OCI-LY1 (cell line): ENCODE results near the gene LCE1B.

Experiments used
- H2AFZ ChIP-seq: fragments of 200-600 bp; sonication (generic), shearing (Covaris generic); 2 replicates; pipeline ENCODE4 v1.6.0; 2014; ENCODE audit warnings: antibody characterized with exemption, mild to moderate bottlenecking, low read length
- H3F3A ChIP-seq: fragments of 200-600 bp; sonication (generic), shearing (Covaris generic); 2 replicates; pipeline ENCODE4 v1.6.0; 2014; ENCODE audit warnings: mild to moderate bottlenecking, antibody characterized with exemption, low read length, moderate library complexity; ENCODE audit not compliant: insufficient read depth
- H3K27ac ChIP-seq: fragments of 200-600 bp; sonication (generic); 2 replicates; pipeline ENCODE4 v1.5.1; 2014; ENCODE audit warnings: low read length, mixed run types, mild to moderate bottlenecking, low read depth; ENCODE audit not compliant: poor library complexity, severe bottlenecking
- H3K27me3 ChIP-seq: fragments of 200-600 bp; sonication (generic); 2 replicates; pipeline ENCODE4 v1.6.0; 2014; ENCODE audit warnings: antibody characterized with exemption, mild to moderate bottlenecking, low read length, moderate library complexity; ENCODE audit not compliant: insufficient read depth
- H3K36me3 ChIP-seq: fragments of 200-600 bp; sonication (generic); 2 replicates; pipeline ENCODE4 v1.6.1; 2014; ENCODE audit warnings: mild to moderate bottlenecking, antibody characterized with exemption, low read length, moderate library complexity, mixed read lengths; ENCODE audit not compliant: insufficient read depth
- H3K4me1 ChIP-seq: fragments of 200-600 bp; sonication (generic); 2 replicates; pipeline ENCODE4 v1.5.1; 2014; ENCODE audit warnings: mild to moderate bottlenecking, low read length, moderate library complexity; ENCODE audit not compliant: insufficient read depth, severe bottlenecking
- H3K4me2 ChIP-seq: fragments of 200-600 bp; sonication (generic), shearing (Covaris generic); 2 replicates; pipeline ENCODE4 v1.6.1; 2014; ENCODE audit warnings: low read length
- H3K4me3 ChIP-seq: fragments of 200-600 bp; sonication (generic); 2 replicates; pipeline ENCODE4 v1.5.1; 2014; ENCODE audit warnings: low read length, low read depth, mild to moderate bottlenecking, mixed read lengths; ENCODE audit not compliant: poor library complexity, severe bottlenecking
- H3K79me2 ChIP-seq: fragments of 200-600 bp; shearing (Covaris generic); 2 replicates; pipeline ENCODE4 v1.6.1; 2016; ENCODE audit warnings: mixed run types, low read length, mixed read lengths; ENCODE audit not compliant: insufficient read depth
- H3K9ac ChIP-seq: fragments of 200-600 bp; sonication (generic), shearing (Covaris generic); 2 replicates; pipeline ENCODE4 v1.6.1; 2014; ENCODE audit warnings: mild to moderate bottlenecking, low read length, mixed read lengths
- H3K9me2 ChIP-seq: fragments of 200-600 bp; sonication (generic), shearing (Covaris generic); 2 replicates; pipeline ENCODE4 v1.6.1; 2014; ENCODE audit warnings: low read depth, mild to moderate bottlenecking, low read length, mixed read lengths
- H3K9me3 ChIP-seq: fragments of 200-600 bp; shearing (Covaris generic); 2 replicates; pipeline ENCODE4 v1.6.1; 2014; ENCODE audit warnings: low read length, mixed read lengths
- H4K20me1 ChIP-seq: fragments of 200-600 bp; sonication (generic), shearing (Covaris generic); 2 replicates; pipeline ENCODE4 v1.6.0; 2016; ENCODE audit warnings: mild to moderate bottlenecking, low read length; ENCODE audit not compliant: insufficient read depth
- CTCF ChIP-seq: fragments of 200-600 bp; sonication (generic), shearing (Covaris generic); IDR thresholded peaks from 2 replicates; pipeline ENCODE4 v1.5.1; 2017; ENCODE audit warnings: mild to moderate bottlenecking, antibody characterized with exemption, low read length, moderate library complexity, mixed read lengths
- EZH2 ChIP-seq: fragments of 200-600 bp; sonication (generic), shearing (Covaris generic); IDR thresholded peaks from 2 replicates; pipeline ENCODE4 v1.8.0; 2017; ENCODE audit warnings: borderline replicate concordance, mixed run types, mild to moderate bottlenecking, antibody characterized with exemption, low read length, moderate library complexity, mixed read lengths

Gene LCE1B

GRCh38 chr1:152783095-152783494, 28.7 kb upstream of the LCE1B start:
- Histone ChIP-seq H3K4me1 (no peaks in the 10 kb centered on the region), H3K4me2 (no peak overlapping the region), H3F3A (no peaks in the 10 kb centered on the region), H3K9ac (no peak overlapping the region), H4K20me1 (no peaks in the 10 kb centered on the region), H2AFZ (no peak overlapping the region), H3K36me3 (no peaks in the 10 kb centered on the region), H3K4me3 (no peak overlapping the region), H3K79me2 (no peaks in the 10 kb centered on the region), H3K27me3 (no peaks in the 10 kb centered on the region), H3K27ac (no peak overlapping the region), H3K9me3 (no peaks in the 10 kb centered on the region), H3K9me2 (no peaks in the 10 kb centered on the region)
- TF ChIP-seq CTCF (no peak), EZH2 (no peak)

- Histone ChIP-seq H3K9me3 (no peaks in the 10 kb centered on the region), H3K79me2 (no peaks in the 10 kb centered on the region), H3K9me2 (no peaks in the 10 kb centered on the region), H3K9ac (no peak within 1 kb of the TSS), H3K27ac (no peak within 1 kb of the TSS), H3K4me1 (no peaks in the 10 kb centered on the region), H4K20me1 (no peaks in the 10 kb centered on the region), H3K27me3 (no peaks in the 10 kb centered on the region), H3K4me2 (no peak within 1 kb of the TSS), H3K36me3 (no peaks in the 10 kb centered on the region), H2AFZ (no peak within 1 kb of the TSS), H3F3A (no peaks in the 10 kb centered on the region), H3K4me3 (no peak within 1 kb of the TSS)
- TF ChIP-seq CTCF (no peak), EZH2 (no peak)
Measured at GRCh38 chr1:152786077-152786476, 25.7 kb upstream of the LCE1B start, which contains the start of gene LCE1E. Gene LCE1E, plus strand, starts transcription at chr1:152786257. Its CDS starts 1,043 bp downstream, at chr1:152787300.

GRCh38 chr1:152795686-152796085, 16.1 kb upstream of the LCE1B start:
- no peaks in the 10 kb centered on the region for H3F3A ChIP-seq
- H4K20me1 ChIP-seq, result no peaks in the 10 kb centered on the region
- H2AFZ ChIP-seq, result no peak overlapping the region
- TF ChIP-seq CTCF (no peak), EZH2 (no peak)
- H3K27me3 ChIP-seq, result no peaks in the 10 kb centered on the region
- H3K9me3 ChIP-seq, result no peaks in the 10 kb centered on the region
- H3K4me1 ChIP-seq, result no peaks in the 10 kb centered on the region
- no peaks in the 10 kb centered on the region for H3K36me3 ChIP-seq
- no peak overlapping the region for H3K4me2 ChIP-seq
- H3K79me2 ChIP-seq, result no peaks in the 10 kb centered on the region
- H3K27ac ChIP-seq, result no peak overlapping the region
- H3K4me3 ChIP-seq, result no peak overlapping the region
- no peaks in the 10 kb centered on the region for H3K9me2 ChIP-seq
- no peak overlapping the region for H3K9ac ChIP-seq
